Uterus (tissue), 4 donors: Measurements from ENCODE around the gene PRPS1L1. TPM values are rescaled to one million over a fixed set of nuclear protein-coding genes. Genes with fewer than 3 reads are reported as not detected.

ENCODE experiments used
- DNase-seq, 2 donors: peaks; one replicate each; pipeline ENCODE4 v3.0.0-alpha.2; 2019 to 2020
- H3K27ac ChIP-seq, 2 donors: fragments of 200-600 bp; sonication (generic); 1 replicate in 1 of 2; 2 replicates in 1 of 2; pipeline ENCODE4 v1.5.1; 2016 to 2018
- H3K27me3 ChIP-seq, 2 donors: fragments of 200-600 bp; sonication (generic); one replicate each; pipeline ENCODE4 v1.5.1; 2018 to 2019; ENCODE audit warnings: control low read depth in 1 of 2
- H3K36me3 ChIP-seq, 2 donors: fragments of 200-600 bp; sonication (generic); one replicate each; pipeline ENCODE4 v1.5.1; 2019; ENCODE audit warnings: control low read depth in 1 of 2
- H3K4me1 ChIP-seq, 2 donors: fragments of 200-600 bp; sonication (generic); one replicate each; pipeline ENCODE4 v1.5.1; 2018 to 2019; ENCODE audit warnings: control low read depth in 1 of 2
- H3K4me3 ChIP-seq, 2 donors: fragments of 200-600 bp; sonication (generic); 1 replicate in 1 of 2; 2 replicates in 1 of 2; pipeline ENCODE4 v1.5.1; 2018 to 2019; ENCODE audit warnings: mild to moderate bottlenecking in 1 of 2
- H3K9me3 ChIP-seq, 2 donors: fragments of 200-600 bp; sonication (generic); one replicate each; pipeline ENCODE4 v1.5.1; 2019; ENCODE audit warnings: control low read depth in 1 of 2
- CTCF ChIP-seq, 4 experiments: fragments of 200-600 bp in 2 of 4; fragments of 450-650 bp in 2 of 4; sonication (generic) in 2 of 4; IDR thresholded peaks; one replicate each; pipeline ENCODE4 v1.5.1; 2016 to 2019; ENCODE audit warnings: antibody characterized with exemption in 4 of 4, mild to moderate bottlenecking in 2 of 4, moderate library complexity in 1 of 4
- POLR2A ChIP-seq, 2 donors: fragments of 450-650 bp; IDR thresholded peaks; one replicate each; pipeline ENCODE4 v1.6.1; 2016; ENCODE audit warnings: antibody characterized with exemption in 2 of 2, mild to moderate bottlenecking in 1 of 2, moderate library complexity in 1 of 2
- intact Hi-C: fragments of 100-400 bp; cut with DNase I; formaldehyde crosslinking; loops from one replicate; pipeline ENCODE4 v1.15.1; 2023; ENCODE audit warnings: low total_unique reads
- total RNA-seq, 4 donors: library from RNA; depleted of rRNA in 3 of 4; stranded (reverse); fragments of >200 nt in 3 of 4; gene quantifications; one replicate each; pipeline versions ENCODE4 v1.1.0 to v1.2.4, GENCODE V29; 2014 to 2023
- donor health status: DM: yes; HTN: yes; CAD: no.

Gene PRPS1L1
- total RNA-seq, 4 donors from 2014 or later: not detected

GRCh38 chr7:18045171-18045570, 17.5 kb upstream of the PRPS1L1 start:
- intact Hi-C loops: no loop called here

GRCh38 chr7:18041191-18041590, 13.5 kb upstream of the PRPS1L1 start:
- Histone ChIP-seq H3K36me3 (no peaks in the 10 kb centered on the region), H3K9me3 (no peaks in the 10 kb centered on the region), H3K4me3 (no peak overlapping the region), H3K27me3 (no peaks in the 10 kb centered on the region), H3K4me1 (no peaks in the 10 kb centered on the region), H3K27ac (no peak overlapping the region)
- no peak for DNase-seq
- no peak for TF ChIP-seq POLR2A (IDR thresholded peaks at IDR 0.05)
- no peak for TF ChIP-seq CTCF (IDR thresholded peaks at IDR 0.05)
- intact Hi-C loops: no loop called here

More at GRCh38 chr7:18045171-18045570, 17.5 kb upstream of the PRPS1L1 start:
- Histone ChIP-seq H3K9me3 (no peaks in the 10 kb centered on the region), H3K36me3 (no peaks in the 10 kb centered on the region), H3K27ac (no peak overlapping the region), H3K4me1 (no peaks in the 10 kb centered on the region), H3K27me3 (no peaks in the 10 kb centered on the region), H3K4me3 (no peak overlapping the region)
- no peak for TF ChIP-seq CTCF (IDR thresholded peaks at IDR 0.05)
- TF ChIP-seq POLR2A (IDR thresholded peaks at IDR 0.05): no peak
- no peak for DNase-seq

DNA sequence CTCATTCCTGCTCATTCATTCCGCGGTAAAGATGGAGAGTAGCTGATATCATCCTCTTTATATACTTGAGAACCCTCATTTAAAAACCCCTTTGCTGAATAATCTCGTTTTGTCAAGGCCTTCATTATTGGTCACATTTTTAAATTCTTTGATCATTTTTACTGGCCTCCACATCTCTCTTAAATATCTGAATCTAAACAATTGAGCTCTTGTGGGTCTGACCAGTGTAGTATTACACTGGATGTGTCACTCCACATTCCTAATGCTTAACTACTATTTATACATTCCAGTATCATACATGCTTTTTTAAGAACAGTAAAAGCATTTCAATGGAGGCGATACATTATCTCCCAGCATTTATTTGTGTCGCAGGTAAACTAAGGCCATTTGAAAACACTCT, 12.6 kb upstream of the PRPS1L1 start:
- H3K27me3 ChIP-seq: no peaks in the 10 kb centered on the region
- H3K4me1 ChIP-seq: no peaks in the 10 kb centered on the region
- intact Hi-C loops: no loop called here
- no peaks in the 10 kb centered on the region for H3K9me3 ChIP-seq
- no peak overlapping the region for H3K27ac ChIP-seq
- TF ChIP-seq CTCF (IDR thresholded peaks at IDR 0.05): no peak
- TF ChIP-seq POLR2A (IDR thresholded peaks at IDR 0.05): no peak
- no peak for DNase-seq
- no peak overlapping the region for H3K4me3 ChIP-seq
- H3K36me3 ChIP-seq: no peaks in the 10 kb centered on the region

- H3K4me1 ChIP-seq: no peaks in the 10 kb centered on the region
- H3K36me3 ChIP-seq: no peaks in the 10 kb centered on the region
- no peaks in the 10 kb centered on the region for H3K9me3 ChIP-seq
- no peak for DNase-seq
- no peak for TF ChIP-seq POLR2A (IDR thresholded peaks at IDR 0.05)
- TF ChIP-seq CTCF (IDR thresholded peaks at IDR 0.05): no peak
- no peaks in the 10 kb centered on the region for H3K27me3 ChIP-seq
- intact Hi-C loops: no loop called here
- H3K4me3 ChIP-seq: no peak overlapping the region
- no peak overlapping the region for H3K27ac ChIP-seq
These were observed 10.7 kb upstream of the PRPS1L1 start for GRCh38 chr7:18038382-18038781.

GRCh38 chr7:18037609-18038008, 10.0 kb upstream of the PRPS1L1 start:
- H3K4me1 ChIP-seq: no peaks in the 10 kb centered on the region
- H3K4me3 ChIP-seq: no peak overlapping the region
- no peak for TF ChIP-seq POLR2A (IDR thresholded peaks at IDR 0.05)
- no peak for TF ChIP-seq CTCF (IDR thresholded peaks at IDR 0.05)
- no peak overlapping the region for H3K27ac ChIP-seq
- H3K27me3 ChIP-seq: no peaks in the 10 kb centered on the region
- H3K36me3 ChIP-seq: no peaks in the 10 kb centered on the region
- H3K9me3 ChIP-seq: no peaks in the 10 kb centered on the region
- intact Hi-C loops: no loop called here
- DNase-seq: no peak
